Mucosa of descending colon (tissue), 3 donors: ENCODE results near the gene GPR87. TPM values are rescaled to one million over a fixed set of nuclear protein-coding genes. Genes with fewer than 3 reads are reported as not detected.

Source experiments
- ATAC-seq: fragments of 200-7000 bp; cut with Tn5 transposase; one replicate; pipeline ENCODE4 v1.9.1; 2020; ENCODE audit warnings: mild to moderate bottlenecking, moderate library complexity
- DNase-seq, 3 donors: peaks; one replicate each; pipeline ENCODE4 v3.0.0-alpha.2; 2020
- H3K36me3 ChIP-seq: fragments of 200-600 bp; one replicate; pipeline ENCODE4 v1.8.0; 2021; ENCODE audit warnings: low read depth, mild to moderate bottlenecking
- H3K4me1 ChIP-seq: fragments of 200-600 bp; one replicate; pipeline ENCODE4 v1.8.0; 2021; ENCODE audit warnings: low read depth, mild to moderate bottlenecking
- H3K4me3 ChIP-seq: fragments of 200-600 bp; one replicate; pipeline ENCODE4 v1.8.0; 2021; ENCODE audit warnings: mild to moderate bottlenecking
- H3K9me3 ChIP-seq: fragments of 200-600 bp; one replicate; pipeline ENCODE4 v1.8.0; 2021; ENCODE audit warnings: mild to moderate bottlenecking
- CTCF ChIP-seq: fragments of 200-600 bp; IDR thresholded peaks from one replicate; pipeline ENCODE4 v1.8.0; 2022; ENCODE audit warnings: antibody characterized with exemption, mild to moderate bottlenecking
- intact Hi-C, 2 donors: fragments of 100-400 bp; cut with DNase I in 1 of 2; cut with micrococcal nuclease in 1 of 2; formaldehyde crosslinking; loops; one replicate each; pipeline versions ENCODE4 v1.11.0 to v1.11.1; 2022; cut with DNase I, micrococcal nuclease
- total RNA-seq, 3 donors: library from RNA; stranded (reverse); fragmentation: NEBNext Ultra II Directional in 2 of 3; extraction: Animal tissue kit (Norgen Biotek cat#: 25700) in 2 of 3; gene quantifications; one replicate each; pipeline versions ENCODE4 v1.2.1 to v1.2.4, GENCODE V29; 2021 to 2023
- donor health status: DM: no; HTN: no; CAD: no; lungs with moderate emphysema.
- donor health status: DM: no; HTN: no; CAD: no.
- donor health status: DM: no; HTN: yes; CAD: no.

Gene GPR87
- total RNA-seq, 3 donors from 2014 or later = not detected

- H3K36me3 ChIP-seq = no peaks in the 10 kb centered on the region
- intact Hi-C loops = loop anchor here in 1 of 2 donors (5.0 kb wide), 1 partner anchor 48 kb away; no protein-coding TSS in a partner anchor
- no peak overlapping the region for H3K4me3 ChIP-seq
- no peak for TF ChIP-seq CTCF
- DNase-seq = no peak
- ATAC-seq = no peak
- H3K9me3 ChIP-seq = no peaks in the 10 kb centered on the region
- peaks cover 3% of the 10 kb centered on the region for H3K4me1 ChIP-seq
These were observed 41.5 kb downstream of the GPR87 start for GRCh38 chr3:151275091-151275490.

GRCh38 chr3:151269631-151270030, 47.0 kb downstream of the GPR87 start:
- ATAC-seq (no peak), DNase-seq (no peak)
- H3K9me3 ChIP-seq = no peaks in the 10 kb centered on the region
- H3K4me3 ChIP-seq = no peak overlapping the region
- H3K4me1 ChIP-seq = no peaks in the 10 kb centered on the region
- no peak for TF ChIP-seq CTCF
- no peaks in the 10 kb centered on the region for H3K36me3 ChIP-seq
- intact Hi-C loops = no loop called here

- intact Hi-C loops = no loop called here
- ATAC-seq (peak; percentile 37), DNase-seq (peak in 1 of 3 donors; percentile 27)
- no peaks in the 10 kb centered on the region for H3K9me3 ChIP-seq
- no peak for TF ChIP-seq CTCF
- no peaks in the 10 kb centered on the region for H3K4me1 ChIP-seq
- no peaks in the 10 kb centered on the region for H3K36me3 ChIP-seq
- no peak overlapping the region for H3K4me3 ChIP-seq
These were observed 48.1 kb downstream of the GPR87 start for GRCh38 chr3:151268267-151269235.

GRCh38 chr3:151267066-151267465, 49.6 kb downstream of the GPR87 start:
- Histone ChIP-seq H3K9me3 (no peaks in the 10 kb centered on the region), H3K4me1 (no peaks in the 10 kb centered on the region), H3K36me3 (no peaks in the 10 kb centered on the region), H3K4me3 (no peak overlapping the region)
- intact Hi-C loops = no loop called here
- TF ChIP-seq CTCF = no peak
- ATAC-seq = no peak
- no peak for DNase-seq

- ATAC-seq = peak; percentile 79
- no peaks in the 10 kb centered on the region for H3K9me3 ChIP-seq
- no peaks in the 10 kb centered on the region for H3K4me1 ChIP-seq
- intact Hi-C loops = no loop called here
- DNase-seq = peak in 1 of 3 donors; percentile 24
- no peak overlapping the region for H3K4me3 ChIP-seq
- no peak for TF ChIP-seq CTCF
- no peaks in the 10 kb centered on the region for H3K36me3 ChIP-seq
These were observed 50.8 kb downstream of the GPR87 start for GRCh38 chr3:151265866-151266265.
